Muscle of arm (tissue), 12 donors: ENCODE measurements around the gene GMPPA. TPM values are rescaled to one million over a fixed set of nuclear protein-coding genes. Genes with fewer than 3 reads are reported as not detected.

Experiments used
- DNase-seq: peaks from one replicate; pipeline ENCODE4 v3.0.0-alpha.2; 2013
- polyA plus RNA-seq, 12 donors: library from polyadenylated mRNA; unstranded; fragments of 120-200 nt; gene quantifications; one replicate each; pipeline ENCODE4 v1.2.1, GENCODE V29; 2013; ENCODE audit not compliant: insufficient read length in 12 of 12

GMPPA gene
- polyA plus RNA-seq, 12 donors, result 18.5 to 82.8 (median 25.4) TPM; not detected in 1

- DNase-seq, result no peak
Measured at GRCh38 chr2:219553463-219553963, 54.8 kb downstream of the GMPPA start.

GRCh38 chr2:219554350-219554749 is 55.7 kb downstream of the GMPPA start:
- DNase-seq, result no peak

- DNase-seq, result no peak
Measured at GRCh38 chr2:219555956-219556355, 57.3 kb downstream of the GMPPA start.

- no peak for DNase-seq
Measured at GRCh38 chr2:219556413-219556812, 57.7 kb downstream of the GMPPA start.

Other genes with a start within 250 kb of the GMPPA start
- under 1 TPM in 3 of 12 donors, not detected in 9; 0.21 to 0.24 (median 0.23) TPM for gene TUBA4B, start 245.6 kb upstream of the GMPPA start, polyA plus RNA-seq
- gene TUBA4A, start 245.0 kb upstream of the GMPPA start, polyA plus RNA-seq, result 100 to 1,000 TPM in 10 of 12 donors, 10 to 100 TPM in 1, not detected in 1; 75.2 to 146 (median 120) TPM
- gene DNAJB2, start 219.5 kb upstream of the GMPPA start, polyA plus RNA-seq, result 10 to 100 TPM in 11 of 12 donors, not detected in 1; 66.8 to 96.2 (median 82.4) TPM
- gene PTPRN, start 189.5 kb upstream of the GMPPA start, polyA plus RNA-seq, result under 1 TPM in 6 of 12 donors, not detected in 6; 0.17 to 0.44 (median 0.22) TPM
- not detected for gene RESP18, start 166.1 kb upstream of the GMPPA start, polyA plus RNA-seq
- 10 to 100 TPM in 11 of 12 donors, not detected in 1; 25.7 to 53.3 (median 34.3) TPM for gene DNPEP, start 111.0 kb upstream of the GMPPA start, polyA plus RNA-seq
- gene DES, start 80.5 kb upstream of the GMPPA start, polyA plus RNA-seq, result 1,000 to 10,000 TPM; 1,983 to 5,935 (median 4,188) TPM
- gene SPEG, start 64.0 kb upstream of the GMPPA start, polyA plus RNA-seq, result 100 to 1,000 TPM in 8 of 12 donors, 10 to 100 TPM in 4; 61.4 to 251 (median 156) TPM
- 1 to 10 TPM in 1 of 12 donors, under 1 TPM in 9, not detected in 2; 0.24 to 1.1 (median 0.48) TPM for gene ASIC4, start 15.6 kb downstream of the GMPPA start, polyA plus RNA-seq
- 100 to 1,000 TPM in 1 of 12 donors, 10 to 100 TPM in 10, not detected in 1; 33.4 to 111 (median 41.4) TPM for gene CHPF, start 44.9 kb downstream of the GMPPA start, polyA plus RNA-seq
- gene TMEM198, start 45.1 kb downstream of the GMPPA start, polyA plus RNA-seq, result 1 to 10 TPM in 11 of 12 donors, not detected in 1; 1.6 to 4.8 (median 2.4) TPM
- gene OBSL1, start 72.6 kb downstream of the GMPPA start, polyA plus RNA-seq, result 100 to 1,000 TPM in 10 of 12 donors, 10 to 100 TPM in 1, not detected in 1; 93.2 to 179 (median 118) TPM
- 1 to 10 TPM in 5 of 12 donors, under 1 TPM in 5, not detected in 2; 0.28 to 1.5 (median 0.97) TPM for gene INHA, start 73.4 kb downstream of the GMPPA start, polyA plus RNA-seq
- 10 to 100 TPM in 11 of 12 donors, not detected in 1; 10.8 to 22.0 (median 14.2) TPM for gene STK11IP, start 99.0 kb downstream of the GMPPA start, polyA plus RNA-seq
- 10 to 100 TPM in 4 of 12 donors, 1 to 10 TPM in 7, not detected in 1; 4.2 to 15.2 (median 7.8) TPM for gene SLC4A3, start 128.7 kb downstream of the GMPPA start, polyA plus RNA-seq